GM12878 (cell line): ENCODE data around the gene PAX2. TPM values are rescaled to one million over a fixed set of nuclear protein-coding genes. Genes with fewer than 3 reads are reported as not detected.

Experiments used
- ATAC-seq: fragments of 200-7000 bp; cut with Tn5 transposase; 3 replicates; pipeline ENCODE4 v1.9.1; 2020; ENCODE audit warnings: mild to moderate bottlenecking, moderate library complexity
- BruUV-seq: library from RNA; stranded (reverse); fragments of 400-500 nt; replicated peaks from 2 replicates; lab custom pipeline; 2021; lab: Mats Ljungman, UMichigan
- CTCF ChIA-PET: fragments of 300-600 bp; sonication (Branson Sonifier 250); formaldehyde crosslinking; extraction: SDS; loops from one replicate; lab custom pipeline; 2021; ENCODE audit warnings: inconsistent platforms; lab: Yijun Ruan, JAX
- POLR2A ChIA-PET: fragments of 350-600 bp; formaldehyde crosslinking; extraction: SDS; loops from one replicate; lab custom pipeline; 2021; ENCODE audit warnings: inconsistent platforms; lab: Charles Lee
- RAD21 ChIA-PET: fragments of 300-600 bp; sonication (Branson Sonifier 250); formaldehyde crosslinking; loops from one replicate; lab custom pipeline; 2023; ENCODE audit warnings: antibody characterized with exemption; ENCODE audit not compliant: unreplicated experiment; lab: Charles Lee
- SMC1A ChIA-PET: fragments of 300-600 bp; sonication (Branson Sonifier 250); formaldehyde crosslinking; loops from one replicate; lab custom pipeline; 2023; ENCODE audit not compliant: unreplicated experiment, uncharacterized antibody; lab: Charles Lee
- DNase-seq: peaks from one replicate; pipeline ENCODE4 v3.0.0-alpha.2; 2011; ENCODE audit warnings: low read depth, low spot score
- FAIRE-seq: peaks from 3 replicates; lab custom pipeline; 2011; peaks lifted over from hg19 to GRCh38; lab: Jason Lieb, UNC
- H2AFZ ChIP-seq: 2 replicates; pipeline ENCODE4 v1.6.0; 2011; ENCODE audit warnings: low read depth, low read length, control low read depth; ENCODE audit not compliant: control insufficient read depth
- H3K27ac ChIP-seq: 2 replicates; pipeline ENCODE4 v1.5.1; 2011; ENCODE audit warnings: control low read depth; ENCODE audit not compliant: control insufficient read depth, insufficient read depth
- H3K27me3 ChIP-seq, 2 experiments: replicated peaks in 1 of 2; 2 replicates each; pipeline versions ENCODE4 v1.6.0 to v1.6.1; 2011; ENCODE audit warnings: low read length in 1 of 2; ENCODE audit not compliant: control insufficient read depth in 2 of 2, insufficient read depth in 2 of 2
- H3K36me3 ChIP-seq, 2 experiments: 2 replicates each; pipeline ENCODE4 v1.5.1; 2011; ENCODE audit warnings: low read length in 1 of 2; ENCODE audit not compliant: control insufficient read depth in 2 of 2, insufficient read depth in 2 of 2
- H3K4me1 ChIP-seq: 2 replicates; pipeline ENCODE4 v1.6.1; 2011; ENCODE audit warnings: mild to moderate bottlenecking, low read length, moderate library complexity, mixed read lengths; ENCODE audit not compliant: control insufficient read depth, insufficient read depth
- H3K4me2 ChIP-seq: 2 replicates; pipeline ENCODE4 v1.6.0; 2011; ENCODE audit warnings: control low read depth; ENCODE audit not compliant: control insufficient read depth, insufficient read depth
- H3K4me3 ChIP-seq: fragments of 200-600 bp; sonication (generic); 2 replicates; pipeline ENCODE4 v1.5.1; 2016
- H3K79me2 ChIP-seq: 2 replicates; pipeline ENCODE4 v1.6.0; 2011; ENCODE audit warnings: low read length; ENCODE audit not compliant: control insufficient read depth, insufficient read depth
- H3K9ac ChIP-seq: 2 replicates; pipeline ENCODE4 v1.8.0; 2011; ENCODE audit warnings: low read length, control low read depth, mixed read lengths; ENCODE audit not compliant: control insufficient read depth, insufficient read depth
- H3K9me3 ChIP-seq: replicated peaks from 3 replicates; pipeline ENCODE4 v1.5.1; 2011; ENCODE audit warnings: mild to moderate bottlenecking, low read length; ENCODE audit not compliant: control insufficient read depth, insufficient read depth
- H4K20me1 ChIP-seq: 2 replicates; pipeline ENCODE4 v1.6.0; 2011; ENCODE audit not compliant: control insufficient read depth, insufficient read depth
- ATF2 ChIP-seq: IDR thresholded peaks from 2 replicates; pipeline ENCODE4 v1.6.1; 2012; ENCODE audit warnings: low read length, inconsistent platforms
- BHLHE40 ChIP-seq, 2 experiments: fragments of 450-650 bp in 1 of 2; IDR thresholded peaks; 2 replicates each; pipeline ENCODE4 v1.6.1; 2011 to 2017; ENCODE audit warnings: low read depth in 2 of 2, borderline replicate concordance in 1 of 2, improper control_type of control experiment in 1 of 2, low read length in 1 of 2, mild to moderate bottlenecking in 1 of 2
- EGR1 ChIP-seq, 2 experiments: IDR thresholded peaks; 1 replicate in 1 of 2; 2 replicates in 1 of 2; pipeline ENCODE4 v1.6.1; 2011 to 2012; ENCODE audit warnings: low read depth in 2 of 2, low read length in 2 of 2, borderline replicate concordance in 1 of 2, mild to moderate bottlenecking in 1 of 2, moderate library complexity in 1 of 2
- HDAC6 ChIP-seq: fragments of 200-600 bp; sonication (generic); IDR thresholded peaks from one replicate; pipeline ENCODE4 v1.8.0; 2017; ENCODE audit warnings: antibody characterized with exemption; ENCODE audit not compliant: unreplicated experiment
- NFXL1 ChIP-seq: fragments of 450-650 bp; IDR thresholded peaks from 2 replicates; pipeline ENCODE4 v1.6.1; 2017; ENCODE audit warnings: antibody characterized with exemption, mild to moderate bottlenecking, borderline replicate concordance
- POU2F2 ChIP-seq: IDR thresholded peaks from 3 replicates; pipeline ENCODE4 v1.6.1; 2011; ENCODE audit warnings: low read depth, mild to moderate bottlenecking, low read length, borderline replicate concordance
- RUNX3 ChIP-seq: IDR thresholded peaks from 2 replicates; pipeline ENCODE4 v1.6.1; 2012; ENCODE audit warnings: low read length, inconsistent platforms
- ZNF622 ChIP-seq: fragments of 450-650 bp; IDR thresholded peaks from 2 replicates; pipeline ENCODE4 v1.6.1; 2017; ENCODE audit warnings: mild to moderate bottlenecking, inconsistent platforms
- WGBS: methylation state at CpG from one replicate; pipeline ENCODE4 v1.1.6; 2016; ENCODE audit warnings: low lambda C conversion rate; ENCODE audit not compliant: insufficient replicate concordance, insufficient coverage; ENCODE audit errors: missing lambda C conversion rate; 5-methylcytosine and 5-hydroxymethylcytosine counted together
- in situ Hi-C: fragments of 300-500 bp; cut with MboI; formaldehyde crosslinking; loops from 9 replicates; pipeline ENCODE4 v1.14.3; 2018; ENCODE audit warnings: mixed read lengths
- intact Hi-C: fragments of 100-400 bp; cut with micrococcal nuclease; formaldehyde crosslinking; loops from one replicate; pipeline ENCODE4 v1.14.2; 2022; ENCODE audit not compliant: unreplicated experiment
- polyA plus RNA-seq, 11 experiments: library from polyadenylated mRNA; depleted of rRNA in 4 of 11; unstranded in 6 of 11; stranded (reverse) in 5 of 11; fragments of >200 nt; fragmentation: Nextera tagmentation in 4 of 11; fragmentation: Illumina TruSeq in 1 of 11; extraction: Ambion mirVana in 4 of 11; extraction: Trizol in 1 of 11; gene quantifications; 1 replicate in 1 of 11; 2 replicates in 10 of 11; pipeline versions ENCODE4 v1.2.1 to v1.2.3, GENCODE V29; 2011 to 2016; ENCODE audit warnings: inconsistent platforms in 2 of 11, missing spikeins in 2 of 11, low read depth in 1 of 11
- total RNA-seq, 4 experiments: library from RNA; depleted of rRNA in 3 of 4; stranded (reverse); fragments of >200 nt in 3 of 4; fragmentation: Illumina TruSeq in 1 of 4; extraction: Trizol in 1 of 4; gene quantifications; 2 replicates each; pipeline versions ENCODE4 v1.2.1 to v1.2.3, GENCODE V29; 2013 to 2021
- TF ChIP-seq, protein P1 (sequence below): fragments of 450-650 bp; IDR thresholded peaks from 2 replicates; pipeline ENCODE4 v1.6.1; 2017; ENCODE audit warnings: mild to moderate bottlenecking, moderate library complexity
- TF ChIP-seq, protein P2 (sequence below): fragments of 150-350 bp; IDR thresholded peaks from 2 replicates; pipeline ENCODE4 v1.6.1; 2014; ENCODE audit warnings: mild to moderate bottlenecking, low read depth, low read length

Gene PAX2
- total and polyA plus RNA-seq, 10 of the 15 experiments (the other 5 are each of a cell fraction or from before 2014, with no cell fraction given): not detected

DNA sequence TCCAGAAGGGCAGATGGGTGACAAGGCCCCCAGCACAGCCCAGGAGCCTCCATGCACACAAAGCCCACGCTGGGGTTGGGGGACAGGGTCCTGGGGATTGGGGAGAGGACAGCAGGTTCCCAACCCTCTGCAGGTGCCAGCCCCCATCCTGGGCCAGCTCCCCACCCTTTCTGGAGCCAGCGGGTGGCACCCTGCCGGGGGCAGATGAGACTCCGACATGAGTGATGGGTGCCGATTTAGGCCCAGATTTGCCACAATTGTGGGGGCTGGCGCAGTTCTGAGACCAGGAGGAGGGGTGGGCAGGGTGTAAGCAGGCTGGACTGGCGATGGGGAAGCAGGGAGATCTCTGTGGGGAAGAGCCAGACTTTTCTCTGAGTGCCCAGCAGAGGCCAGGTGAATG is 118.1 kb downstream of the PAX2 start:
- POLR2A ChIA-PET: no interaction called here

GRCh38 chr10:100864036-100864885 is 118.9 kb downstream of the PAX2 start:
- no peaks in the 10 kb centered on the region for H3K4me1 ChIP-seq
- ChIA-PET RAD21 (no interaction called here), POLR2A (no interaction called here), SMC1A (no interaction called here), CTCF (no interaction called here)
- H3K36me3 ChIP-seq: no peaks in the 10 kb centered on the region
- H3K27me3 ChIP-seq: peaks cover 4 to 12% of the 10 kb centered on the region in 2 experiments; a peak in 2 of 4 replicates
- H3K9me3 ChIP-seq: no peaks in the 10 kb centered on the region
- in situ Hi-C loops: no loop called here
- H3K79me2 ChIP-seq: no peaks in the 10 kb centered on the region
- 54% methylated on average over 24 of the region's 24 CpGs for WGBS
- no peak for ATAC-seq
- no peaks in the 10 kb centered on the region for H4K20me1 ChIP-seq
- H3K9ac ChIP-seq: no peak overlapping the region
- H3K27ac ChIP-seq: no peak overlapping the region
- no TSS peak for BruUV-seq
- no peak overlapping the region for H3K4me2 ChIP-seq
- FAIRE-seq: no peak
- intact Hi-C loops: no loop called here
- no peak for DNase-seq
- H2AFZ ChIP-seq: no peak overlapping the region
- H3K4me3 ChIP-seq: no peak overlapping the region
- TF ChIP-seq POU2F2 (no peak), ZNF622 (no peak), HDAC6 (no peak), ATF2 (no peak), EGR1 (IDR thresholded peaks at IDR 0.05; ENCODE audit: borderline replicate concordance in 1 of 2, low read depth in 2 of 2, low read length in 2 of 2) (no peak)
- TF ChIP-seq, protein P1, sequence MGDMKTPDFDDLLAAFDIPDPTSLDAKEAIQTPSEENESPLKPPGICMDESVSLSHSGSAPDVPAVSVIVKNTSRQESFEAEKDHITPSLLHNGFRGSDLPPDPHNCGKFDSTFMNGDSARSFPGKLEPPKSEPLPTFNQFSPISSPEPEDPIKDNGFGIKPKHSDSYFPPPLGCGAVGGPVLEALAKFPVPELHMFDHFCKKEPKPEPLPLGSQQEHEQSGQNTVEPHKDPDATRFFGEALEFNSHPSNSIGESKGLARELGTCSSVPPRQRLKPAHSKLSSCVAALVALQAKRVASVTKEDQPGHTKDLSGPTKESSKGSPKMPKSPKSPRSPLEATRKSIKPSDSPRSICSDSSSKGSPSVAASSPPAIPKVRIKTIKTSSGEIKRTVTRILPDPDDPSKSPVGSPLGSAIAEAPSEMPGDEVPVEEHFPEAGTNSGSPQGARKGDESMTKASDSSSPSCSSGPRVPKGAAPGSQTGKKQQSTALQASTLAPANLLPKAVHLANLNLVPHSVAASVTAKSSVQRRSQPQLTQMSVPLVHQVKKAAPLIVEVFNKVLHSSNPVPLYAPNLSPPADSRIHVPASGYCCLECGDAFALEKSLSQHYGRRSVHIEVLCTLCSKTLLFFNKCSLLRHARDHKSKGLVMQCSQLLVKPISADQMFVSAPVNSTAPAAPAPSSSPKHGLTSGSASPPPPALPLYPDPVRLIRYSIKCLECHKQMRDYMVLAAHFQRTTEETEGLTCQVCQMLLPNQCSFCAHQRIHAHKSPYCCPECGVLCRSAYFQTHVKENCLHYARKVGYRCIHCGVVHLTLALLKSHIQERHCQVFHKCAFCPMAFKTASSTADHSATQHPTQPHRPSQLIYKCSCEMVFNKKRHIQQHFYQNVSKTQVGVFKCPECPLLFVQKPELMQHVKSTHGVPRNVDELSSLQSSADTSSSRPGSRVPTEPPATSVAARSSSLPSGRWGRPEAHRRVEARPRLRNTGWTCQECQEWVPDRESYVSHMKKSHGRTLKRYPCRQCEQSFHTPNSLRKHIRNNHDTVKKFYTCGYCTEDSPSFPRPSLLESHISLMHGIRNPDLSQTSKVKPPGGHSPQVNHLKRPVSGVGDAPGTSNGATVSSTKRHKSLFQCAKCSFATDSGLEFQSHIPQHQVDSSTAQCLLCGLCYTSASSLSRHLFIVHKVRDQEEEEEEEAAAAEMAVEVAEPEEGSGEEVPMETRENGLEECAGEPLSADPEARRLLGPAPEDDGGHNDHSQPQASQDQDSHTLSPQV: no peak
- TF ChIP-seq, protein P2, sequence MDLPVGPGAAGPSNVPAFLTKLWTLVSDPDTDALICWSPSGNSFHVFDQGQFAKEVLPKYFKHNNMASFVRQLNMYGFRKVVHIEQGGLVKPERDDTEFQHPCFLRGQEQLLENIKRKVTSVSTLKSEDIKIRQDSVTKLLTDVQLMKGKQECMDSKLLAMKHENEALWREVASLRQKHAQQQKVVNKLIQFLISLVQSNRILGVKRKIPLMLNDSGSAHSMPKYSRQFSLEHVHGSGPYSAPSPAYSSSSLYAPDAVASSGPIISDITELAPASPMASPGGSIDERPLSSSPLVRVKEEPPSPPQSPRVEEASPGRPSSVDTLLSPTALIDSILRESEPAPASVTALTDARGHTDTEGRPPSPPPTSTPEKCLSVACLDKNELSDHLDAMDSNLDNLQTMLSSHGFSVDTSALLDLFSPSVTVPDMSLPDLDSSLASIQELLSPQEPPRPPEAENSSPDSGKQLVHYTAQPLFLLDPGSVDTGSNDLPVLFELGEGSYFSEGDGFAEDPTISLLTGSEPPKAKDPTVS: no peak

More for the DNA sequence above, 118.1 kb downstream of the PAX2 start:
- intact Hi-C loops: no loop called here
- TF ChIP-seq BHLHE40 (IDR thresholded peaks at IDR 0.05; ENCODE audit: borderline replicate concordance in 1 of 2, low read depth in 2 of 2, low read length in 1 of 2) (no peak), RUNX3 (no peak), NFXL1 (no peak)
- in situ Hi-C loops: no loop called here
- H3K4me1 ChIP-seq: no peaks in the 10 kb centered on the region
- H3K9ac ChIP-seq: no peak overlapping the region
- no TSS peak for BruUV-seq
- no peaks in the 10 kb centered on the region for H3K79me2 ChIP-seq
- H3K4me3 ChIP-seq: no peak overlapping the region
- ChIA-PET RAD21 (no interaction called here), SMC1A (no interaction called here), CTCF (no interaction called here)
- H3K36me3 ChIP-seq: no peaks in the 10 kb centered on the region
- H3K27me3 ChIP-seq: peaks cover 4 to 15% of the 10 kb centered on the region in 2 experiments; a peak in 2 of 4 replicates
- ATAC-seq (no peak), FAIRE-seq (no peak), DNase-seq (no peak)
- H3K27ac ChIP-seq: no peak overlapping the region
- H3K4me2 ChIP-seq: no peak overlapping the region
- 32% methylated on average over 7 of the region's 7 CpGs for WGBS
- no peaks in the 10 kb centered on the region for H4K20me1 ChIP-seq
- no peak overlapping the region for H2AFZ ChIP-seq
- no peaks in the 10 kb centered on the region for H3K9me3 ChIP-seq
